ENCODE data around the gene EP400.
"Not testable (repeated sequence)": the region's sequence is repeated elsewhere in the genome, so short reads cannot be mapped to it uniquely, and the experiment has no call there.

Gene EP400

DNA sequence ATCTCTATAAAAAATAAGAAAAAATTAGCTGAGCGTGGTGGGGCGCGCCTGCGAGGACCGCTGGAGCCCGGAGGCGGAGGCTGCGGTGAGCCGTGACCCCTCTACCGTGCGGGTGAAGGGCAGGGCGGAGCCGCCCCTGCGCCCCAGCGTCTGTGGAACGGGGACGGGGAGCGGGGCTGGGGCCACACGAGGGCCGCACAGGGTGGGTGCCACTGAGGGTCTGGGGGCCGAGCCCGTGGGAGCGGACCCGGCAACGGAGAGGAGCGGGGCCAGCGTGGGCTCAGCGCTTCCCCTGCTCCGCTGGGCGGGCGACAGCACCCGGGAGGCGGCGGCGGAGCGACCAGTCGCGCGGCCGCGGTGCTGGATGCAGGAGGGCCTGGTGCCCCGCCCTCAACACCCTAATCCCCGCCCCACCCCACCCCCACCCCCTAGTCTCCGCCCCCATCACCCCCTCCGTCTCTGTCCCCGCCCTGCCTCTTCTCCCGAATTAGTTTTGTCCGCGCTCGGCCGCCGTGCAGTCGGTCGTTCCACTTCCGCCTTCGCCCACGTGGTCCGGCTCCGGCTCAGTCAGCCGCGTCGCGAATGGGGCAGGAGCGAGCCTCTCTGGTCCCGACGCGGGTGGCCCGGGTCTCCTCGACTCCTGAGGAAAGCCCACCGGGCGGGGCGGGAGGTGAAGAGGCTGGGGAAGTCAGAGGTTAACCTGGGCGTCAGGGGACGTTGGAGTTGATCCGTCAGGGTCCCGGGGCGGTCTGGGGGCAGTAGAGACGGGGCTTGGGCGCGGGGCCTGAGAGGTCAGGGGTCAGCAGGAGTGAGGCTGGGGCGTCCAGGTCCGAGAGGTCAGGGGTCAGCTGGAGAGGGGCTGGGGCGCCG lies 20.8 kb upstream of the EP400 start, which contains the start of gene PUS1:
TSS of gene PUS1 (plus strand) at position 566 of the 870 bp plus-strand sequence. CDS start 447 bp downstream, outside the sequence.
- DNase-seq = peak; percentile 70 to 88 (median 80)

- DNase-seq = peak in 1 of 4 experiments; percentile 20
Measured at GRCh38 chr12:131929581-131930456, 19.9 kb upstream of the EP400 start.

DNA sequence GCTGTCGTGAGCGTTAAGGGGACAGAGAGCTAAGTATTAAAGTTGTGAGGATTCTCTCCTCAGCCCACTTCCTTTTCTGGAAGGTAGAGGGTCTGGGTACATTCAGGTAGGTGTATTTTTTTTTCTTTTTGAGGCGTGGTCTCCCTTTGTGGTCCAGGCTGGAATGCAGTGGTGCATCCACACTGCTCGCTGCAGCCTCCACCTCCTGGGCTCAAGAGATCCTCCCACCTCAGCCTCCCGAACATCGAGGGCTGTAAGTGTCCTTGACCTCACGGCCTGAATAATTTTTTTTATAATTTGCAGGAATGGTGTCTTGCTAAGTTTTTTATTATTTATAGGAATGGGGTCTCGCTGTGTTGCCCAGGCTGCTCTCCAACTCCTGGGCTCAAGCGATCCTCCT lies 19.2 kb upstream of the EP400 start:
- no peak for DNase-seq

DNA sequence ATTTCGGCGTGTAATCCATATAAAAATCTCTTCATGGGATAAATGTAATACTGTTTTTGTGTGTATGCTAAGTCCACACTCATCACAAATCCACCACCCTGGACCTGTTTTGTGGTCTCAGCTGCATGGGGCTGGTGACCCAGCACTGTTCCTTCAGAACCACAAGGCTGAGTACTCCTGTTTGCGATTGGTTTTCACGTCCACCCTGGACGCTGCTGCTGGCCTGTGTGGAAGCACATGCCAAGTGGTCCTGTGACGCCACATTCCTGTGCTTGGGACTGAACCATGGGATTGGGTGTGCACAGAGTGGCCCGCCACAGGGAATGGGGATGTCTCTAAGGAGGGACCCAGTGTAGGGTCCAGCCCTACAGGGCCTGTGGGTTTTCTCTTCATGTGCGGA lies 16.4 kb upstream of the EP400 start:
- DNase-seq = no peak

- DNase-seq = no peak
Measured at GRCh38 chr12:131934535-131934934, 15.2 kb upstream of the EP400 start.

GRCh38 chr12:131938082-131938481 lies 11.7 kb upstream of the EP400 start:
- no peak for DNase-seq

DNA sequence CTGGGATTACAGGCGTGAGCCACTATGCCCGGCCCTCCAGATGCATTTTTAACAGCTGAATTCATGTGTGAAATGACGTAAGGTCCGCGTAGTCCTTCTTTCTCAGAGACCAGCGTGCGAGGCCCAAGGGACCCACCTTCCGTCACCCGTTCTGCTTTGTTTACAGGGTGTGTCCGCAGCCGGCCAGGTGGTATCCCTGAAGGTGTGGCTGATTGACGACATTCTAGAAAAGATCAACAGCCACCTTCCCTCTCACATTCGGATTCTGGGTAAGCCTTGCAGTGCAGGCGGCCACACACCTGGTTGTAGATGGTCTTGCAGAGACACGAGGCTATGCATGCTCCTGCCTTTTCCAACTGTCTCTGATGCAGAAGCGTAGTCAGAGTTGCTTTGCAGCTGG lies 10.7 kb upstream of the EP400 start:
- no peak for DNase-seq

DNA sequence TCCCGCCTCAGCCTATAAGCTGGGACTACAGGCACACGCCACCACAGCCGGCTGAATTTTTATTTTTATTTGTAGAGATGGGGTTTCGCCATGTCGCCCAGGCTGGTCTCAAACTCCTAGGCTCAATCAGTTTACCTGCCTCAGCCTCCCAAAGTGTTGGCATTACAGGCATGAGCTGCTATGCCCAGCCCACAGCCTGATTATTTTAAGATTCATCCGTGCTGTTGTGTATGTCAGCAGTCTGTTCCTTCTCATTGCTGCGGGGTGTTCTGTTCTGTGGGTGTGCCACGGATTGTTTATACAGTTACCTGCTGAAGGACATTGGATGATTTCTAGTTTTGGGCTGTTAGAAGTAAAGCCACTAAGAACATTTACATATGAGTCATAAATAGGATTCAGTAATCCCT lies 9.6 kb upstream of the EP400 start:
- no peak for DNase-seq

DNA sequence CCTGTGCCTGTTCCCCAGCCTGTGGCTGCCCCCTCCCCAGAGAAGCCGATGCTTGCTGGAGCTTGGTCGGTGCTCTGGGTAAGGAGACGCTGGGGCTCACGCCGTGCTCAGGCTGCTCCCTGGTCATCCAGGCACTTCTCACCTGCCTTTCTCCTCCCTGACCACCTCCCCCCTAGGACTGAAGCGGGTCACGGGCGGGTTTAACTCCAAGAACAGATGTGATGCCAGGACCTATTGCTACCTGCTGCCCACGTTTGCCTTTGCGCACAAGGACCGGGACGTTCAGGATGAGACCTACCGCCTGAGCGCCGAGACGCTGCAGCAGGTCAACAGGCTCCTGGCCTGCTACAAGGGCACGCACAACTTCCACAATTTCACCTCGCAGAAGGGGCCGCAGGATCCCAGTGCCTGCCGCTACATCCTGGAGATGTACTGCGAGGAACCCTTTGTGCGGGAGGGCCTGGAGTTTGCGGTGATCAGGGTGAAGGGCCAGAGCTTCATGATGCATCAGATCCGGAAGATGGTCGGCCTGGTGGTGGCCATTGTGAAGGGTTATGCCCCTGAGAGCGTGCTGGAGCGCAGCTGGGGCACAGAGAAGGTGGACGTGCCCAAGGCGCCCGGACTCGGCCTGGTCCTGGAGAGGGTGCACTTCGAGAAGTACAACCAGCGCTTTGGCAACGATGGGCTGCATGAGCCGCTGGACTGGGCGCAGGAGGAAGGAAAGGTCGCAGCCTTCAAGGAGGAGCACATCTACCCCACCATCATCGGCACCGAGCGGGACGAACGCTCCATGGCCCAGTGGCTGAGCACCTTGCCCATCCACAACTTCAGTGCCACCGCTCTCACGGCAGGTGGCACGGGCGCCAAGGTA lies 8.4 kb upstream of the EP400 start:
- no peak for DNase-seq

- DNase-seq = no peak
Measured at GRCh38 chr12:131941987-131942341, 7.8 kb upstream of the EP400 start.

DNA sequence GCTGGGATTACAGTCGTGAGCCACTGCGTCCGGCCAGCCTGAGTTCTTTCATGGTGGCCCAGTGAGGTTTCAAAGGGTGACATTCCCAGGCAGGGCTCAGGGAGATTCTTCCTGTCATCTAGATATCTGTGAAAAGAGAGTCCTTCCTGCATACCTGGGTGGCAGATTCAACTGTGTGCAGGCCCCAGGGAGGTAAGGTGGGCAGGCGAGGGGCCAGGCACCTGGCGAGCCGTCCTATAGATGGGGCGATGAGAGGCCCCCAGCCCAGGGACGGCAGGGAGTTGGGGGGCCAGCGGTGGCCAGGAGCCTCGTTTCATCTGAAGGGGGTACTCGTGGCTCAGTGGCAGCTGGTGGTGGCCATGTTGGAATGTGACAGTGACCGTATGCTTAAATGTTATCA lies 7.1 kb upstream of the EP400 start:
- no peak for DNase-seq

- no peak for DNase-seq
Measured at GRCh38 chr12:131943389-131943788, 6.4 kb upstream of the EP400 start.

GRCh38 chr12:131943876-131944275 lies 5.9 kb upstream of the EP400 start:
- DNase-seq = no peak

DNA sequence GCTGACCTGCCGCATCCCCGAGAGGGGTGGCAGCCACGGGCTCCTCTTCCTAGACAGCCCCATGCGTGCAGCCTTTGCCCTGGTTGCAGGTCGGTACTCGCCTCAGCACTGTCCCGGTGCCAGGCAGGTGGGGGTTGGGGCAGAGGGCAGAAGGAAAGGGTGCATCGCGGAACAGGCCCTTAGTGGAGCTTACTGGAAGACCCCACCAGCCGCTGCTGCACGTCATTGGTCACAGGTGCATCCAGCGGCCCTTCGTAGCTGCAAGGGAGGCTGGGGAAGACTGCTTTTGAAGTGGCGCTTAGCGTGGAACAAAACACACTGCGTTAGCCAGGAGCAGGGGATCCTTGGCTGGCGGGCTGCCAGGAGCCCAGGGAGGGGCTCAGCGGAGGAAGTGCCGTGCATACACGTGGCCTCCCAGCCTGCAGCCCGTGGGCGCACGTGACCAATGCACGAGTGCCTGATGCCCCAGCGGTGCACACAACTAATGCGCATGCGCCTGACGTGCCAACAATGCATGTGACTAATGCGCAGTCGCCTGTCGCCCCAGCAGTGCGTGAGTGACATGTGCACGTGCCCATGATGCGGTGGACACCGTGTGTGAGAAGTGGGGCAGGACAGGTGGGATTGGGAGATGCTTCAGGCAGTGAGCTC lies 5.0 kb upstream of the EP400 start:
- no peak for DNase-seq

DNA sequence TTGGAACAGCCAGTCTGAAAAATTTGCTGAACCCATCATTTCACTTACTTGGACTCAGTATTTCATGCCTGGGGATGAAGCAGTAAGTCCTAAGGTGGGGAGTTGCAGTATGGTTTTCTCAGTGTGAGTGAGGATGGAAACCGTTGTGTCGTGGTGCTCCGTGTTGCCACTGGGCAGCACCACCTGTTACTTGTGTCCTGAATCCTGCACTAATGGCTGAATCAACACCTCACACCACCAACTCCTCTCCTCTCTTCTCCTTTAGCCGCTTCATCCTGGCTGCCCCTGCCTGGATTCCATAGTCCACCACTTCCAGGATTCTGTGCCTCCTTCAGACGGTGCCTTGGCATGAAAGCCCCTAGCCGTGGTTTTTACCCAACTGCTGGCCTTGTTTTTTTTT lies 3.0 kb upstream of the EP400 start:
- no peak for DNase-seq

DNA sequence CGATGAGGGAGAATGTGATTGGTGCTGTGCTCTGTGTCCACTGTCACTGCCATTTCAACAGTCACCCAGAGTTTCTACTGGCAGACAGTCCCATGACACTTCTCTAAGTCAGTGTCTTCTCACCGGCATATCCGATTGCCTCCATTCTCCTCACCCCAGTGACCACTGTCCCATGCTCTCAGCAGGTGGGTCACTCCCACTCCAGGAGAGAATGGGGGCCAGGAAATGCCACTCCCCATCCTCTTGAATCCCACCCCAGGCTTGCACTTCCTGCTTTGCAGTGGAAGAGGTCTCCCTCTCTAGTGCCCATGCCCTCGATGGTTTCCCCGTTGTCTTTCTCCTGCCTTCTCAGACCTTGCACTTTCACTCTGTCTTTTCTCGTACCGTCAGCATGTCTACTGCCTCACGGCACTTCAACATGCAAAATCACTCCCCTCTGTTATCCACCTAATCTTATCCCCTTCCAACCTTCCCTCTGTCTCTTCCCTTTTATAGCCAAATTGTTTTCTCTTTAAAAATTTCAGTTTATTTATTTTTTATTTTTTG lies 2.2 kb upstream of the EP400 start:
- no peak for DNase-seq

DNA sequence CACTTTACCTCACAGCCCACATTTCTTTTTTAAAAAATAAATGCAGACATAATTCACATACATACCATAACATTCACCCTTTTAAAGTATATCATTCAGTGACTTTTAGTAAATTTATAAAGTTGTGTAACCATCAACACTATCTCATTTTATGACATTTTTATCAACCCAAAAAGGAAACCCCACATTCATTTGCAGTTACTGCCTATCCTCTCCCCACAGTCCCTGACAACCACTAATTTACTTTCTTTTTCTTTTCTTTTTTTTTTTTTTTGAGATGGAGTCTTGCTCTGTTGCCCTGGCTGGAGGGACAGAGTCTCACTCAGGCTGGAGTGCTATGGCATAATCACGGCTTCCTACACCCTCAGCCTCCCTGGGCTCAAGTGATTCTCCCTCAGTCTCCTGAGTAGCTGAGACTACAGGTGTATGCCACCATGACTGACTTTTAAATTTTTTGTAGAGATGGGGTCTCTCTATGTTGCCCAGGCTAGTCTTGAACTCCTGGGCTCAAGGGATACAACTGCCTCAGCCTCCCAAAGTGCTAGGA lies 1.5 kb upstream of the EP400 start:
- no peak for DNase-seq

- not testable (repeated sequence) for DNase-seq
Measured at GRCh38 chr12:131948713-131949430, 870 bp upstream of the EP400 start.

DNA sequence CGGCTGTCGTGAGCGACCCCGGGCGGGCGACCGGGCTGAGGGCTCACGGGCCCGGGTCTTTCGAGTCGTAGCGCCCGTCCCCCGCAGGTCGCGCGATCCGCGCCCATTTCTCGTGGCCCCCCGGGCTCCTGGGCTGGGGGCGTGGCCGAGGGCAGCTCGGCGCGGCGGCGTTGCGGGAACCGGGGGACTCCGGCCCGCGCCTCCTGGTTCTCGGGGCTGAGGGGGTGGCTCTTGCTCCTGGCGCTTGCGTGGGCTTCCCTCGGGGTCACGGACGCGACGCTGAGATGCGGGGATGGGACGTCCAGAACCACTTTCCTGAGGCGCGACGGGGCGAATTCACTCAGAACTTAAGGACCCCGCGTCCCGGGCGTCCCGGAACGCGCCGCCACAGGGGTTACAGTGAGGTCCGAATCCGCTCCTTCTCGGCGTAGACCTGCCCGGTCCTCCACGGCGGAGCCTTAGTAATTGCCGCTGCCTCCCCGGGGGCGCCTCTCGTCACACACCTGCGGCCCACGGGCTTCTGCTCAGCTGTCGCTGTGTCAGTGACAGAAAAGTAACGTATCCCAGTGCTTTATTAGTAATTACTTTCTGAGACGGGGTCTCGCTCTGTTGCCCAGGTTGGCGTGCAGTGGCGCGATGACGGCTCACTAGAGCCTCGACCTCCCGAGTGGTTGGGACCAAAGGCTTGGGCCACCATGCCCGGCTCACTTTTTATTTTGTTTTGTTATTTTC lies 606 bp downstream of the EP400 start:
- DNase-seq = peak in 1 of 4 experiments; percentile 38

GRCh38 chr12:131953810-131954209 lies 4.1 kb downstream of the EP400 start:
- not testable (repeated sequence) for DNase-seq

Data from activated naive CD4-positive, alpha-beta T cell (primary cell).